Metanephros (tissue), 1 donor: ENCODE data around the gene UGT1A7. TPM values are rescaled to one million over a fixed set of nuclear protein-coding genes. Genes with fewer than 3 reads are reported as not detected.

Source experiments
- total RNA-seq: library from RNA; depleted of rRNA; stranded (reverse); fragments of >200 nt; gene quantifications from one replicate; pipeline ENCODE4 v1.2.3, GENCODE V29; 2014

The UGT1A7 gene
- not detected for total RNA-seq

DNA sequence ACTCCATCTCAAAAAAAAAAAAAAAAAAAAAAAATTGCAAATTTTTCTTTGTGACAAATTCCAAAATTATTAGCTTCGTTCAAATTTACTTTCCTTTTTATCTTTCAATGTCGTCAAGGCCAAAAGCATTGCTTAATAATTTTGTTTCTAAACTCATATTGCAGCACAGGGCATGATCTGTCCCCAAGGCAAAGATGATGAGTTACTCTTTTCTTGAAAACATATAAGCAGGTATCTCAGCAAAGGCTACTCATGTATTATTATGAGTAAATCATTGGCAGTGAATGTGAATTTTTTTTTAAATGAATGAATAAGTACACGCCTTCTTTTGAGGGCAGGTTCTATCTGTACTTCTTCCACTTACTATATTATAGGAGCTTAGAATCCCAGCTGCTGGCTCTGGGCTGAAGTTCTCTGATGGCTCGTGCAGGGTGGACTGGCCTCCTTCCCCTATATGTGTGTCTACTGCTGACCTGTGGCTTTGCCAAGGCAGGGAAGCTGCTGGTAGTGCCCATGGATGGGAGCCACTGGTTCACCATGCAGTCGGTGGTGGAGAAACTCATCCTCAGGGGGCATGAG is at the start of gene UGT1A7:
UGT1A7 (plus strand) TSS at position 381 of the 579 bp plus-strand sequence; CDS start at position 418, 37 bp downstream.

DNA sequence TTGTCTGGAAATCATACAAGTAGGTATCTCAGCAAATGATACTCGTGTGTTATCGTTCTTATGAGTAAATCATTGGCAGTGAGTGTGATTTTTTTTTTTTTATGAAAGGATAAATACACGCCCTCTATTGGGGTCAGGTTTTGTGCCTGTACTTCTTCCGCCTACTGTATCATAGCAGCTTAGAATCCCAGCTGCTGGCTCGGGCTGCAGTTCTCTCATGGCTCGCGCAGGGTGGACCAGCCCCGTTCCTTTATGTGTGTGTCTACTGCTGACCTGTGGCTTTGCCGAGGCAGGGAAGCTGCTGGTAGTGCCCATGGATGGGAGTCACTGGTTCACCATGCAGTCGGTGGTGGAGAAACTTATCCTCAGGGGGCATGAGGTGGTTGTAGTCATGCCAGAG is 45.4 kb upstream of the UGT1A7 start, which contains the start of gene UGT1A10:
UGT1A10 (plus strand) TSS at position 143 of the 400 bp plus-strand sequence; CDS start at position 218, 75 bp downstream.

DNA sequence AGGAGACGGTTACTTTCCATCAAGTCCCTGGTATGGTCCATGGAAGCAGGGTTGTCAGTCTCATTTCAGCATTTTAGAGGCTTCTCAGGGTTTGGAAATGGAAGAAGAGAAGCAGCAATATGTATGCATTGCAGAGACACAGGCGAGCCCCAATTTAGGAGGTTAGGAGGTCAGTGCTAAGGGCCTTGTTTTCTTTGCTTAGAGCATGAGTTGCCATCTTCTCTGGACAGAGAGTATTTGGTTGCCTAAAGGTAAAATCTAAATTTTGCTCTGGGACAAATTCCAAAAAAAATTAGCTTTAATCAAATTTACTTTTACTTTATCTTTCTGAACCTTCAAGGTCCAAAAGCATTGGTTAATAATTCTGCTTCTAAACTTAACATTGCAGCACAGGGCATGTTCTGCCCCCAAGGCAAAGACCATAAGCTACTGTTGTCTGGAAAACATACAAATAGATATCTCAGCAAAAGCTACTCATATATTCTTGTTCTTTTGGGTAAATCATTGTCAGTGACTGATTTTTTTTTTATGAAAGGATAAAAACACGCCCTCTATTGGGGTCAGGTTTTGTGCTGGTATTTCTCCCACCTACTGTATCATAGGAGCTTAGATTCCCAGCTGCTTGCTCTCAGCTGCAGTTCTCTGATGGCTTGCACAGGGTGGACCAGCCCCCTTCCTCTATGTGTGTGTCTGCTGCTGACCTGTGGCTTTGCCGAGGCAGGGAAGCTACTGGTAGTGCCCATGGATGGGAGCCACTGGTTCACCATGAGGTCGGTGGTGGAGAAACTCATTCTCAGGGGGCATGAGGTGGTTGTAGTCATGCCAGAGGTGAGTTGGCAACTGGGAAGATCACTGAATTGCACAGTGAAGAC is 10.2 kb upstream of the UGT1A7 start, which contains the start of gene UGT1A9:
UGT1A9 (plus strand) TSS at position 609 of the 872 bp plus-strand sequence; CDS start at position 646, 37 bp downstream.

DNA sequence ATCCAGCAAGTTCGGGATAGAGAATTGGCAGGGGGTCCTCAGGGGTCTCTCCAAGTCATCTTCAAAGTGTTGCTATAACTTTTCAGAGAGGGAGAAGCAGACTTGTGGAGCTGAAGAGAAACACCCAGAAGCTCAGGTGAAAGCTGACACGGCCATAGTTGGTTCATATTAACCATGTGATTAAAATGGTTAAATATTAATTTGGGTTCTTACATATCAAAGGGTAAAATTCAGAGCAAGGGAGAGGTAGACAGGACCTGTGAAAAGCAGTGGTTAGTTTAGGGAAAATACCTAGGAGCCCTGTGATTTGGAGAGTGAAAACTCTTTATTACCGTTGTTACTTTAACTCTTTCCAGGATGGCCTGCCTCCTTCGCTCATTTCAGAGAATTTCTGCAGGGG is 10.9 kb downstream of the UGT1A7 start, which contains the start of gene UGT1A6:
UGT1A6 (plus strand) TSS at position 243 of the 400 bp plus-strand sequence; CDS start at position 358, 115 bp downstream.

DNA sequence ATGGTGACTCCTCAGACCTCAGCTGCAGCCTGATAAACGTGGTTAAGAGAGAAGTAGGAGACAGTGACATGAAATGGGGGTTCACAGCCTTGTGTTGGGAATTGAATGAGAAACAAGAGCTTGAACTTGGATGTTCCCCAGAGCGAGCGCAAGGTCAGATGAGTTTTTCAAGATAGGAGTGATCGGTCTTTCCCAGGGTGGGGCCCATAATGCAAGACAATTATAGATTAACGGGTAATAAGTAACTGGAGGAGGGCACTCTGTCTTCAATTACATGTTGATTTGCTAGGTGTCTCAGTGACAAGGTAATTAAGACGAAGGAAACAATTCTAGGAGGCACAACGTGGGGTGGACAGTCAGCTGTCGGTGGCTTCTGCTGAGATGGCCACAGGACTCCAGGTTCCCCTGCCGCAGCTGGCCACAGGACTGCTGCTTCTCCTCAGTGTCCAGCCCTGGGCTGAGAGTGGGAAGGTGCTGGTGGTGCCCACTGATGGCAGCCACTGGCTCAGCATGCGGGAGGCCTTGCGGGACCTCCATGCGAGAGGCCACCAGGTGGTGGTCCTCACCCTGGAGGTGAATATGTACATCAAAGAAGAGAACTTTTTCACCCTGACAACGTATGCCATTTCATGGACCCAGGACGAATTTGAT is 31.0 kb downstream of the UGT1A7 start, which contains the start of gene UGT1A5:
UGT1A5 (plus strand) TSS at position 297 of the 651 bp plus-strand sequence; CDS start at position 382, 85 bp downstream.

DNA sequence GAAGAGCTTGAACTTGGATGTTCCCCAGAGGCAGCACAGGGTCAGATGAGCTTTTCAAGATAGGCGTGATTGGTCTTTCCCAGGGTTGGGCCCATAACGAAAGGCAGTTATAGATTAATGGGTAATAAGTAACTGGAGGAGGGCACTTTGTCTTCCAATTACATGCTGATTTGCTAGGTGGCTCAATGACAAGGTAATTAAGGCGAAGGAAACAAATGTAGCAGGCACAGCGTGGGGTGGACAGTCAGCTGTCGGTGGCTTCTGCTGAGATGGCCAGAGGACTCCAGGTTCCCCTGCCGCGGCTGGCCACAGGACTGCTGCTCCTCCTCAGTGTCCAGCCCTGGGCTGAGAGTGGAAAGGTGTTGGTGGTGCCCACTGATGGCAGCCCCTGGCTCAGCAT is 36.9 kb downstream of the UGT1A7 start, which contains the start of gene UGT1A4:
UGT1A4 (plus strand) TSS at position 185 of the 400 bp plus-strand sequence; CDS start at position 270, 85 bp downstream.

DNA sequence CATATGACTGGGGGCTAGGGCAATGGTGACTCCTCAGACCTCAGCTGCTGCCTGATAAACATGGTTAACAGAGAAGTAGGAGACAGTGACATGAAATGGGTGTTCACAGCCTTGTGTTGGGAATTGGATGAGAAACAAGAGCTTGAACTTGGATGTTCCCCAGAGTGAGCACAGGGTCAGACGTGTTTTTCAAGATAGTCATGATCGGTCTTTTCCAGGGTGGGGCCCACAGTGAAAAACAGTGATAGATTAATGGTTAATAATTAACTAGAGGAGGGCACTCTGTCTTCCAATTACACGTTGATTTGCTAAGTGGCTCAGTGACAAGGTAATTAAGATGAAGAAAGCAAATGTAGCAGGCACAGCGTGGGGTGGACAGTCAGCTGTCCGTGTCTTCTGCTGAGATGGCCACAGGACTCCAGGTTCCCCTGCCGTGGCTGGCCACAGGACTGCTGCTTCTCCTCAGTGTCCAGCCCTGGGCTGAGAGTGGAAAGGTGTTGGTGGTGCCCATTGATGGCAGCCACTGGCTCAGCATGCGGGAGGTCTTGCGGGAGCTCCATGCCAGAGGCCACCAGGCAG is 47.1 kb downstream of the UGT1A7 start, which contains the start of gene UGT1A3:
UGT1A3 (plus strand) TSS at position 320 of the 579 bp plus-strand sequence; CDS start at position 405, 85 bp downstream.

DNA sequence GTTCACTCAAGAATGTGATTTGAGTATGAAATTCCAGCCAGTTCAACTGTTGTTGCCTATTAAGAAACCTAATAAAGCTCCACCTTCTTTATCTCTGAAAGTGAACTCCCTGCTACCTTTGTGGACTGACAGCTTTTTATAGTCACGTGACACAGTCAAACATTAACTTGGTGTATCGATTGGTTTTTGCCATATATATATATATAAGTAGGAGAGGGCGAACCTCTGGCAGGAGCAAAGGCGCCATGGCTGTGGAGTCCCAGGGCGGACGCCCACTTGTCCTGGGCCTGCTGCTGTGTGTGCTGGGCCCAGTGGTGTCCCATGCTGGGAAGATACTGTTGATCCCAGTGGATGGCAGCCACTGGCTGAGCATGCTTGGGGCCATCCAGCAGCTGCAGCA is 78.3 kb downstream of the UGT1A7 start, which contains the start of gene UGT1A1:
UGT1A1 (plus strand) TSS at position 228 of the 400 bp plus-strand sequence; CDS start at position 246, 18 bp downstream.

DNA sequence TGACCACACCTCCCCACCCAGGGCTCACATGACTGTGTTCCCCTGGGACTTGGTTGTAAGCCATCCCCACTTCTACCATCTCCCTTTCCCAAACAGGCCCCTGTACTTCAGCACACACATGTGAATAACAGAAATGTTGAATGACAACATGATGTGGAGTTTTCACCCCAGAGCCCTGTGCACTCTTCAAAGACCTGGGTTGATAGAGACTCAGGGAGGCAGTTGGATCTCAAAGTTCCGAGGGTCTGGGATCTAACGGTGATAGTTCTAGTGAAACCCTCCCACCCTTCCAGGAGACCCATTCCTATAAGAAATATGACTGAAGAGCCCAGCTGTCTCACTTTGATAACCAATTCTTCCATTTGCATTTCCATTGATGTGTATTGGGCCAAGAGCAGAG is 96.3 kb downstream of the UGT1A7 start, which contains the start of gene MROH2A:
MROH2A (plus strand) TSS at position 301 of the 400 bp plus-strand sequence. CDS start 1,029 bp downstream, outside the sequence.

Other genes with a start within 250 kb of the UGT1A7 start
- gene USP40, start 115.1 kb upstream of the UGT1A7 start, total RNA-seq = 54.5 TPM
- not detected for gene UGT1A8, start 64.3 kb upstream of the UGT1A7 start, total RNA-seq
- not detected for gene UGT1A10, start 45.5 kb upstream of the UGT1A7 start, total RNA-seq
- 1.4 TPM for gene UGT1A9, start 10.0 kb upstream of the UGT1A7 start, total RNA-seq
- gene UGT1A6, start 11.0 kb downstream of the UGT1A7 start, total RNA-seq = 3.4 TPM
- not detected for gene UGT1A5, start 31.0 kb downstream of the UGT1A7 start, total RNA-seq
- 0.29 TPM for gene UGT1A4, start 36.8 kb downstream of the UGT1A7 start, total RNA-seq
- gene UGT1A3, start 47.1 kb downstream of the UGT1A7 start, total RNA-seq = not detected
- 0.18 TPM for gene UGT1A1, start 78.4 kb downstream of the UGT1A7 start, total RNA-seq
- gene MROH2A, start 96.4 kb downstream of the UGT1A7 start, total RNA-seq = 0.53 TPM
- 13.3 TPM for gene HJURP, start 172.6 kb downstream of the UGT1A7 start, total RNA-seq
- not detected for gene TRPM8, start 235.5 kb downstream of the UGT1A7 start, total RNA-seq